Erythroblast (primary cell): ENCODE measurements around the gene UBP1.

ENCODE experiments used
- GATA1 ChIP-seq: IDR thresholded peaks from 2 replicates; pipeline ENCODE4 v1.6.1; 2011; ENCODE audit warnings: low read depth, mild to moderate bottlenecking, control low read depth, low read length, moderate library complexity
- POLR2A ChIP-seq: IDR thresholded peaks from 2 replicates; pipeline ENCODE4 v1.6.1; 2011; ENCODE audit warnings: mild to moderate bottlenecking, low read length

DNA sequence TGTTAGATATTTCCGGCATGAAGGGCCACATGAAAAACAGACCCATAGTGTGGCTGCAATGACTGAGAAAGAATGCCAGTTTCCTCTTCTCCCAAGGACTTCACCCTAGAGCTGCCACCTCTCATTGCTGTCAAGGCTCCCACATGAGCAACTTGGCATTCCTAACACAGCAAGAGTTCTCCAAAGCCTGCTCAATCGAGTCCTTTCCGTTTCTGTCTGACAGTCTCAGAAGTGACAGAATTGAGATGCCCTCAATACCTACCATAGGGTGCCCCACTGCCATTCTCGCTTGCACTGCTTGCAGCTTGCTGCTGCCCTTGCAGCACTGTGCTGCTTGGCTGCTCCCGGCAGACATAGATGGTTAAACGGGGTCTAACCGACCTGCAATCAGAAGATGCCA lies 44.3 kb downstream of the UBP1 start:
- TF ChIP-seq POLR2A (no peak), GATA1 (no peak)
